ENCODE results near the gene PRPF18.

DNA sequence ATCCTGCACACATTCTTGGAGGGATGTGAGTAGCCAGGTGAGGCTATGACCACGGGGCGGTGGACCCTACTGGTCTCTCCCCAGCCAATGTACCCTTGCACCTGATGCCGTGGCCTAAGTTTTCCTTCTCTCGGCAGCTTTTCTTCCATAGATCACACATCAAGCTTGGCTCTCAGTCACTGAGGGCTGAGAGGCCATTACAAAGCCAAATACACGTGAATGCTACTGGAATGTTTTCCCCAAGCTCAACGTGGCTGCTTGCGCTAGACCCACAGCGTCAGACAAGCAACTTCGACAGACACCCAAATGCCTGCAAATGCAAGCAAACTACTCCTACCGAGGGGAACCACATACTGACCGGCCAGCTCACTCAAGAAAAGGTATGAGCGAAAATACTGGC, 83.1 kb downstream of the PRPF18 start:
- TF ChIP-seq, protein P1, sequence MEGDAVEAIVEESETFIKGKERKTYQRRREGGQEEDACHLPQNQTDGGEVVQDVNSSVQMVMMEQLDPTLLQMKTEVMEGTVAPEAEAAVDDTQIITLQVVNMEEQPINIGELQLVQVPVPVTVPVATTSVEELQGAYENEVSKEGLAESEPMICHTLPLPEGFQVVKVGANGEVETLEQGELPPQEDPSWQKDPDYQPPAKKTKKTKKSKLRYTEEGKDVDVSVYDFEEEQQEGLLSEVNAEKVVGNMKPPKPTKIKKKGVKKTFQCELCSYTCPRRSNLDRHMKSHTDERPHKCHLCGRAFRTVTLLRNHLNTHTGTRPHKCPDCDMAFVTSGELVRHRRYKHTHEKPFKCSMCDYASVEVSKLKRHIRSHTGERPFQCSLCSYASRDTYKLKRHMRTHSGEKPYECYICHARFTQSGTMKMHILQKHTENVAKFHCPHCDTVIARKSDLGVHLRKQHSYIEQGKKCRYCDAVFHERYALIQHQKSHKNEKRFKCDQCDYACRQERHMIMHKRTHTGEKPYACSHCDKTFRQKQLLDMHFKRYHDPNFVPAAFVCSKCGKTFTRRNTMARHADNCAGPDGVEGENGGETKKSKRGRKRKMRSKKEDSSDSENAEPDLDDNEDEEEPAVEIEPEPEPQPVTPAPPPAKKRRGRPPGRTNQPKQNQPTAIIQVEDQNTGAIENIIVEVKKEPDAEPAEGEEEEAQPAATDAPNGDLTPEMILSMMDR (IDR thresholded peaks at IDR 0.05; ENCODE audit: poor library complexity, severe bottlenecking) = no peak
- no peak for TF ChIP-seq RAD21 (conservative IDR thresholded peaks at IDR 0.05)
- no peak for TF ChIP-seq POLR2AphosphoS5 (IDR thresholded peaks at IDR 0.05)
- no peak for TF ChIP-seq EZH2 (IDR thresholded peaks at IDR 0.05; ENCODE audit: borderline replicate concordance, insufficient read depth, low read length, poor library complexity, severe bottlenecking)
- TF ChIP-seq, protein P2, sequence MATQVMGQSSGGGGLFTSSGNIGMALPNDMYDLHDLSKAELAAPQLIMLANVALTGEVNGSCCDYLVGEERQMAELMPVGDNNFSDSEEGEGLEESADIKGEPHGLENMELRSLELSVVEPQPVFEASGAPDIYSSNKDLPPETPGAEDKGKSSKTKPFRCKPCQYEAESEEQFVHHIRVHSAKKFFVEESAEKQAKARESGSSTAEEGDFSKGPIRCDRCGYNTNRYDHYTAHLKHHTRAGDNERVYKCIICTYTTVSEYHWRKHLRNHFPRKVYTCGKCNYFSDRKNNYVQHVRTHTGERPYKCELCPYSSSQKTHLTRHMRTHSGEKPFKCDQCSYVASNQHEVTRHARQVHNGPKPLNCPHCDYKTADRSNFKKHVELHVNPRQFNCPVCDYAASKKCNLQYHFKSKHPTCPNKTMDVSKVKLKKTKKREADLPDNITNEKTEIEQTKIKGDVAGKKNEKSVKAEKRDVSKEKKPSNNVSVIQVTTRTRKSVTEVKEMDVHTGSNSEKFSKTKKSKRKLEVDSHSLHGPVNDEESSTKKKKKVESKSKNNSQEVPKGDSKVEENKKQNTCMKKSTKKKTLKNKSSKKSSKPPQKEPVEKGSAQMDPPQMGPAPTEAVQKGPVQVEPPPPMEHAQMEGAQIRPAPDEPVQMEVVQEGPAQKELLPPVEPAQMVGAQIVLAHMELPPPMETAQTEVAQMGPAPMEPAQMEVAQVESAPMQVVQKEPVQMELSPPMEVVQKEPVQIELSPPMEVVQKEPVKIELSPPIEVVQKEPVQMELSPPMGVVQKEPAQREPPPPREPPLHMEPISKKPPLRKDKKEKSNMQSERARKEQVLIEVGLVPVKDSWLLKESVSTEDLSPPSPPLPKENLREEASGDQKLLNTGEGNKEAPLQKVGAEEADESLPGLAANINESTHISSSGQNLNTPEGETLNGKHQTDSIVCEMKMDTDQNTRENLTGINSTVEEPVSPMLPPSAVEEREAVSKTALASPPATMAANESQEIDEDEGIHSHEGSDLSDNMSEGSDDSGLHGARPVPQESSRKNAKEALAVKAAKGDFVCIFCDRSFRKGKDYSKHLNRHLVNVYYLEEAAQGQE (IDR thresholded peaks at IDR 0.05; ENCODE audit: borderline replicate concordance) = no peak
- TF ChIP-seq SMC3 (conservative IDR thresholded peaks at IDR 0.05; ENCODE audit: poor library complexity) = no peak
